Liver (tissue), 3 donors: ENCODE measurements around the gene RGL4.

ENCODE experiments used
- HNF4G ChIP-seq: IDR thresholded peaks from 2 replicates; pipeline ENCODE4 v1.6.1; 2016; ENCODE audit warnings: antibody characterized with exemption
- RXRA ChIP-seq, 2 donors: IDR thresholded peaks; 2 replicates each; pipeline ENCODE4 v1.6.1; 2017 to 2018; ENCODE audit warnings: antibody characterized with exemption in 2 of 2, mild to moderate bottlenecking in 1 of 2
- TF ChIP-seq, protein P1 (sequence below): IDR thresholded peaks from 2 replicates; pipeline ENCODE4 v1.6.1; 2016; ENCODE audit warnings: antibody characterized with exemption
- TF ChIP-seq, protein P2 (sequence below): fragments of 150-350 bp; IDR thresholded peaks from 2 replicates; pipeline ENCODE4 v1.5.1; 2017; ENCODE audit warnings: improper control_type of control experiment, low read depth, low read length; ENCODE audit not compliant: missing input control
- donor health status: healthy.
- donor health status: healthy.

DNA sequence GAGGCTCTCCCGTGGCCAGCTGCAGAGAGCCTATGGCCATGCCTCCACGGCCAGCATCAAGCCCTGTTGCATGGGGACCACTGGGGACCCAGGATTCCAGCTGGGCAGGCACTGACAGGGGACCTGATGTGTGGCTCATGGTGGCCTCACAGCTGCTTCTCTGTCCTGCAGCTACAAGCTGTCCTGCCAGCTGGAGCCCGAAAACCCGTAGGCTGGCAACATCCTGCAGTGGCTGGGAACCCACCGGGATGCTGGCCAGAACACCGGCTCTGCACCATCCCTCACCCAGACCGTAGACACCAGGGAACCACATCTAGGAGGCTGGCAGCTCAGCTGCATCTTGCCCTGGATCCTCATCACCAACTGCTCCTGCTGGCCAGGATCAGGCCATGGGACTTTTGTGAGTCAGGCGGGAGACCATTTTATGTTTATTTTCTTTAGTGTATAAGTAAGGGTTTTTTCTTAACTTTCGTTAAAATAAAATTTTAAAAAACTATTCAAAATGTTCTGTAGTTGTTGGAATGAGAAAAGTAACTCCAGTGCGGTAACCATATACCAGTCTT, 7.9 kb downstream of the RGL4 start:
- TF ChIP-seq RXRA (IDR thresholded peaks at IDR 0.05) (no peak), HNF4G (no peak)
- TF ChIP-seq, protein P1, sequence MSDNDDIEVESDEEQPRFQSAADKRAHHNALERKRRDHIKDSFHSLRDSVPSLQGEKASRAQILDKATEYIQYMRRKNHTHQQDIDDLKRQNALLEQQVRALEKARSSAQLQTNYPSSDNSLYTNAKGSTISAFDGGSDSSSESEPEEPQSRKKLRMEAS = no peak
- TF ChIP-seq, protein P2, sequence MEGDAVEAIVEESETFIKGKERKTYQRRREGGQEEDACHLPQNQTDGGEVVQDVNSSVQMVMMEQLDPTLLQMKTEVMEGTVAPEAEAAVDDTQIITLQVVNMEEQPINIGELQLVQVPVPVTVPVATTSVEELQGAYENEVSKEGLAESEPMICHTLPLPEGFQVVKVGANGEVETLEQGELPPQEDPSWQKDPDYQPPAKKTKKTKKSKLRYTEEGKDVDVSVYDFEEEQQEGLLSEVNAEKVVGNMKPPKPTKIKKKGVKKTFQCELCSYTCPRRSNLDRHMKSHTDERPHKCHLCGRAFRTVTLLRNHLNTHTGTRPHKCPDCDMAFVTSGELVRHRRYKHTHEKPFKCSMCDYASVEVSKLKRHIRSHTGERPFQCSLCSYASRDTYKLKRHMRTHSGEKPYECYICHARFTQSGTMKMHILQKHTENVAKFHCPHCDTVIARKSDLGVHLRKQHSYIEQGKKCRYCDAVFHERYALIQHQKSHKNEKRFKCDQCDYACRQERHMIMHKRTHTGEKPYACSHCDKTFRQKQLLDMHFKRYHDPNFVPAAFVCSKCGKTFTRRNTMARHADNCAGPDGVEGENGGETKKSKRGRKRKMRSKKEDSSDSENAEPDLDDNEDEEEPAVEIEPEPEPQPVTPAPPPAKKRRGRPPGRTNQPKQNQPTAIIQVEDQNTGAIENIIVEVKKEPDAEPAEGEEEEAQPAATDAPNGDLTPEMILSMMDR = no peak
